ENCODE measurements around the gene KCNF1.

KCNF1 gene

GRCh38 chr2:10961490-10961875 is 49.7 kb downstream of the KCNF1 start:
- no peak for DNase-seq (ENCODE audit: low read depth in 2 of 2, low spot score in 1 of 2)

- no peak for DNase-seq (ENCODE audit: low read depth in 2 of 2, low spot score in 1 of 2)
Observed at GRCh38 chr2:10962004-10962403, 50.3 kb downstream of the KCNF1 start.

- no peak for DNase-seq (ENCODE audit: low read depth in 2 of 2, low spot score in 1 of 2)
Observed at GRCh38 chr2:10963155-10963554, 51.4 kb downstream of the KCNF1 start.
